Putamen (tissue), 1 donor: Measurements from ENCODE around the gene TK1.

Source experiments
- DNase-seq: peaks from one replicate; pipeline ENCODE4 v3.0.0-alpha.2; 2016; ENCODE audit warnings: low spot score

TK1 gene, protein sequence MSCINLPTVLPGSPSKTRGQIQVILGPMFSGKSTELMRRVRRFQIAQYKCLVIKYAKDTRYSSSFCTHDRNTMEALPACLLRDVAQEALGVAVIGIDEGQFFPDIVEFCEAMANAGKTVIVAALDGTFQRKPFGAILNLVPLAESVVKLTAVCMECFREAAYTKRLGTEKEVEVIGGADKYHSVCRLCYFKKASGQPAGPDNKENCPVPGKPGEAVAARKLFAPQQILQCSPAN

DNA sequence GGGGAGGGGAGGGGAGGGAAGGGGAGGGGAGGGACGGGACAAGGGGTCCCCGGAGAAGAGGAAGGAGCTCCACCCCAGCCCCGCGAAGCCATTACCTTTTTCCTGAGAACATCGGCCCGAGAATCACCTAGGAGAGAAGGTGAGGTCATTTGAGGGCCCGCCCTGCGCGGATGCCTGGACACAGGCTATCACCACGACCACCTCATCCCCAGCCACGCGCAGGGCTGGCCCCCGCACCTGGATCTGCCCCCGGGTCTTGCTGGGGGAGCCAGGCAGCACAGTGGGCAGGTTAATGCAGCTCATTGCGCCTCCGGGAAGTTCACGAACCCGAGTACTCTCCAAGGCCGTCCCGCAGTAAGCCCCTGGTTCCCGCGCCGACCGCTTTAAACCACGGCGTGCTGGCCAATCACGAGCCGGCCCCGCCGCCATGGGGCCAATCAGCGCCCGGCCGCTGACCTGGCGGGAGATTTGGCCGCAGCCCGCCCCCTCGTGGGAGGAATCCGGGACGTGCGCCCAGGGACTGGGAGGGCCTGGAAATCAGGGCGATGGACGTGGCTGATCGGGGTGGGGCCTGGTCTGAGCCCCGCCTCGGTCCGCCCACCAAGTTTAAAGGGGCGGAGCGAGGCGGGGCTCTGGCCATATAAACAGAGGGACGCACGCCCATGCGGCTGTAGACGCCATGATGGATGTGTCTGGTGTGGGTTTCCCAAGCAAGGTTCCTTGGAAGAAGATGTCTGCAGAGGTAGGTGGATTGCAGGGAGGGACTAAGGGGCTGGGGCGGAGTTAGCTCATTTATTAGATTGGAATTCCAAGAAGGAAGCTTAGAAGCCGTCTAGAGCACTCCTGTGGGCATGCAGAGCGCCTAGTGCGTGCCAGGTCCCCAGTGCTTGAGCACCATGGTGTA is at the start of gene TK1, which contains the start of gene AFMID:
TSS of gene TK1 (minus strand) at position 361 of the 904 bp plus-strand sequence. CDS start at position 303, 58 bp downstream.
TSS of gene AFMID (plus strand) at position 671 of the 904 bp plus-strand sequence. CDS start at position 680, 9 bp downstream.
- peak; percentile 96 for DNase-seq

- DNase-seq: no peak
These were observed 49.0 kb upstream of the TK1 start for GRCh38 chr17:78235885-78236284.

GRCh38 chr17:78235022-78235421 is 48.2 kb upstream of the TK1 start:
- DNase-seq: peak; percentile 88

GRCh38 chr17:78234261-78234865 is 47.5 kb upstream of the TK1 start:
- DNase-seq: no peak

DNA sequence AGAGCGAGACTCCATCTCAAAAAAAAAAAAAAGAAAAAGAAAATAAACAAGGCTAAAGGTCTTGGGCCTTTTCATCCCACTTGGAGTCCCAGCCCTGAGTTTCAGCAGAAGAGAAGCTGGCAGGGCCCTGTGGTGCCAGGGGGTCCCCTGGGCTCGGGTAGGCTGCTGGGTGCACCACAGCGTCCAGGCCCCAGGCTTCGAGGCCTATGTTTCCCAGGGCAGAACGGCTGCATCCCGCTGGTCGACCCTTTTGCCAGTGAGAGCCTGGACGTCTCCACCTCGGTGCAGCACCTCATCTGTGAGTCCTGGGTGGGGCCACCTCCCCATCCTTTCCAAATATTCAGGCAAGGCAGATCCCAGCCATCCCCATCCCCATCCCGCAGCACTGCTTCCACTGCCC is 46.8 kb upstream of the TK1 start:
- DNase-seq: no peak

DNA sequence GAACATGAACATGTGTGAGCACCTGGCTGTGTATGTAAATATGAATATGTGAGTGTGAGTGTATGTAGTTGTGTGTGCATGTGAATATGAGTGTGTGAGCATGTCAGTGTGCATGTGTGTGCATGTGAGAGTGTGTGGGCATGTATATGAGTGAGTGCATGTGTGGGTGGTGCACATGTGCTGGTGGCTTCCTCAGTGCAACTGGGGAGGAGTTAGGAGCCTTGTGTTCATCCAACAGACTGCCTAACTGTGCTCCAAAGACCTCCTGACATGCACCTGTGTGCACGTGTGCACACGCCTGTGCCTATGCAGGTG is 46.0 kb upstream of the TK1 start:
- no peak for DNase-seq

GRCh38 chr17:78231991-78232858 is 45.4 kb upstream of the TK1 start:
- DNase-seq: no peak

DNA sequence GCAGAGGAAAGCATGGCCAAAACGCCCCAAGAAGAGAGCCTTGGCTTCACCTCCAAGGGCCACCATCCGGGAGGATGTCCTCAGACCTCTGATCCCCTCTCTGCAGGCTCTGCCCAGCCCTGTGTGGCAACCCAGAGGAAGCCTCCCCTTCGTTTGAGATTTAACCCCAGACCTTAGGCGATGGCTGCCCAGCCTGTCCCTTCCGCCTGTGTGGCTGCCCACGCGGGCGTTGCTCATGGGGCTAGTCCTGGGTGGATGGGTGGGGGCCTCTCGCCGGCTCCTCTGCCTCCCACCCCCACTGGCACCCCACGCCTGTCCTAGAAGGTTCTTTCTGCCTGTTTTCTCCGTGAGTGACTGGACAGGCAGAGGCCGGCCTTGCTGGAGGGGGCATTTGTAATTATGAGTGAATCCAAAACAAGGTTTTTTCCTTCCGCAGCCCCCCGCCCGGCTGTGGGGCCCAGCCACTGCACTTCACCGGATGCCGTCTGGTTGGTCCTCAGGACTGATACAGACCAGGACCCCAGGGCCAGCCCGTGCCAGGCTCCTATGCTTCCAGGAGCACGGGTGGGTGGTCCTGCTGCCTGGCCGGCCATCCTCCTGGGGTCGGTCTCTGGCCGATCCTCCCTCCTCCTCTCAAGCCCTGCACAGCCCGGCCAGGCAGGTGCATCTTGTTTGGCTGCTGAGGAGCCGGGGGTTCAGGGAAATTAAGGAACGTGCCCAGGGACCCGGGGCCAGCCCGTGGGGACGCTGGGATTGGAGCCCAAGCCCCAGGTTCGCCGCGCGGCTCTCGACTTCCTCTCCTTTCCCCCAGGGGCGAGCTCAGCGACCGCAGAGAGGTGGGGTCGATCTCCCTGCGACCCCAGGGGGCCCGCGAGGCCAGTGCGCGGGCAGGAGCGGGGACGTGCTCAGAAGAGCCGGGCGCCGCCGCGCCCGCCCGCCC is 44.4 kb upstream of the TK1 start, which contains the start of gene TMEM235:
TSS of gene TMEM235 (plus strand) at position 636 of the 940 bp plus-strand sequence. CDS start 393 bp downstream, outside the sequence.
- DNase-seq: no peak

GRCh38 chr17:78230252-78230962 is 43.6 kb upstream of the TK1 start:
- no peak for DNase-seq

DNA sequence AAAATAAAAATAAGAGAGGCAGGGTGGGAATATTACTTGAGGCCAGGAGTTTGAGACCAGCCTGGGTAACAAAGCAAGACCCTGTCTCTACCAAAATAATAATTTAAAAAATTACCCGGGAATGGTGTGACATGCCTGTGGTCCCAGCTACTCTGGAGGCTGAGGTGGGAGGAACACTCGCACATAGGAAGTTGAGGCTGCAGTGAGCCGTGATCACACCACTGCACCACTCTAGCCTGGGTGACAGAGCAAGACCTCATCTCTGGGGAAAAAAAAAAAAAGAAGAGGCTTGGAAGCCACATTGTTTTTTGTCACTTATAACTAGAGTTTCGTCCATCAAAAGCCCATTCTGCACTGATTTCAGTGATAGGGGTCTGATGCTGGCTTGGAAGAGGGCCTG is 41.3 kb upstream of the TK1 start:
- DNase-seq: no peak

- DNase-seq: no peak
These were observed 40.6 kb upstream of the TK1 start for GRCh38 chr17:78227455-78227916.

GRCh38 chr17:78226759-78227454 is 40.1 kb upstream of the TK1 start:
- DNase-seq: no peak

- DNase-seq: no peak
These were observed 39.4 kb upstream of the TK1 start for GRCh38 chr17:78226055-78226758.

DNA sequence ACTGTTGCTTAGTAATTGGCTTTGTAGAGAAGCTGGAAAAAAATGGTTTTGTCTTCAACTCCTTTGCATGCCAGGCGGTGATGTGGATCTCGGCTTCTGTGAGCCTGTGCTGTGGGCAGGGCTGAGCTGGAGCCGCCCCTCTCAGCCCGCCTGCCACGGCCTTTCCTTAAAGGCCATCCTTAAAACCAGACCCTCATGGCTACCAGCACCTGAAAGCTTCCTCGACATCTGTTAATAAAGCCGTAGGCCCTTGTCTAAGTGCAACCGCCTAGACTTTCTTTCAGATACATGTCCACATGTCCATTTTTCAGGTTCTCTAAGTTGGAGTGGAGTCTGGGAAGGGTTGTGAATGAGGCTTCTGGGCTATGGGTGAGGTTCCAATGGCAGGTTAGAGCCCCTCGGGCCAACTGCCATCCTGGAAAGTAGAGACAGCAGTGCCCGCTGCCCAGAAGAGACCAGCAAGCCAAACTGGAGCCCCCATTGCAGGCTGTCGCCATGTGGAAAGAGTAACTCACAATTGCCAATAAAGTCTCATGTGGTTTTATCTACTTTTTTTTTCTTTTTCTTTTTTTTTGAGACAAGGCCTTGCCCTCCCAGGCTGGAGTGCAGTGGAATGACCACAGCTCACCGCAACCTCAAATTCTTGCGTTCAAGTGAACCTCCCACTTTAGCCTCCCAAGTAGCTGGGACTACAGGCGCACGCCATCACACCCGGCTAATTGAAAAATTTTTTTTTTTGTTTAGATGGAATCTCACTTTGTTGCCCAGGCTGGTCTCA is 38.4 kb upstream of the TK1 start:
- DNase-seq: no peak

DNA sequence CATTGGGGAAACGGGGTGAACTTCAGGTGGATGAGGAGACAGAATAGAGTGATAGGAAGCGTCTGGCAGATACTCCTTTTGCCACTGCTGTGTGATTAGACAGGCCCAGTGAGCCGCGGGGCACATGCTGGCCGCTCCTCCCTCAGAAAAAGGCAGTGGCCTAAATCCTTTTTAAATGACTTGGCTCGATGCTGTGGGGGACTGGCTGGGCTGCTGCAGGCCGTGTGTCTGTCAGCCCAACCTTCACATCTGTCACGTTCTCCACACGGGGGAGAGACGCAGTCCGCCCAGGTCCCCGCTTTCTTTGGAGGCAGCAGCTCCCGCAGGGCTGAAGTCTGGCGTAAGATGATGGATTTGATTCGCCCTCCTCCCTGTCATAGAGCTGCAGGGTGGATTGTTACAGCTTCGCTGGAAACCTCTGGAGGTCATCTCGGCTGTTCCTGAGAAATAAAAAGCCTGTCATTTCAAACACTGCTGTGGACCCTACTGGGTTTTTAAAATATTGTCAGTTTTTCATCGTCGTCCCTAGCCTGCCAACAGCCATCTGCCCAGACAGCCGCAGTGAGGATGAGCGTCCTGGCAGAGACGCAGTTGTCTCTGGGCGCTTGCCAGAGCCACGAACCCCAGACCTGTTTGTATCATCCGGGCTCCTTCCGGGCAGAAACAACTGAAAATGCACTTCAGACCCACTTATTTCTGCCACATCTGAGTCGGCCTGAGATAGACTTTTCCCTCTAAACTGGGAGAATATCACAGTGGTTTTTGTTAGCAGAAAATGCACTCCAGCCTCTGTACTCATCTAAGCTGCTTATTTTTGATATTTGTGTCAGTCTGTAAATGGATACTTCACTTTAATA is 37.6 kb upstream of the TK1 start:
- DNase-seq: no peak

DNA sequence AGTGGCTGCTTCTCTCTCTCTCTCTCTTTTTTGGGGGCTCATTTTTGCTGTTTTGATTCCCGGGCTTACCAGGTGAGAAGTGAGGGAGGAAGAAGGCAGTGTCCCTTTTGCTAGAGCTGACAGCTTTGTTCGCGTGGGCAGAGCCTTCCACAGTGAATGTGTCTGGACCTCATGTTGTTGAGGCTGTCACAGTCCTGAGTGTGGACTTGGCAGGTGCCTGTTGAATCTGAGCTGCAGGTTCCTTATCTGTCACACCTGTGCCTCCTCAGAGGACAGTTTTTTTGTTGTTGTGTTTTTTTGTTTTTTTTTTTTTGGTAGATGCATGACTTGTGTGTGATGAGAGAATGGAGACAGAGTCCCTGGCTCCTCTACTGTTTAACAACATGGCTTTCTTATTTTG is 36.9 kb upstream of the TK1 start:
- DNase-seq: no peak

DNA sequence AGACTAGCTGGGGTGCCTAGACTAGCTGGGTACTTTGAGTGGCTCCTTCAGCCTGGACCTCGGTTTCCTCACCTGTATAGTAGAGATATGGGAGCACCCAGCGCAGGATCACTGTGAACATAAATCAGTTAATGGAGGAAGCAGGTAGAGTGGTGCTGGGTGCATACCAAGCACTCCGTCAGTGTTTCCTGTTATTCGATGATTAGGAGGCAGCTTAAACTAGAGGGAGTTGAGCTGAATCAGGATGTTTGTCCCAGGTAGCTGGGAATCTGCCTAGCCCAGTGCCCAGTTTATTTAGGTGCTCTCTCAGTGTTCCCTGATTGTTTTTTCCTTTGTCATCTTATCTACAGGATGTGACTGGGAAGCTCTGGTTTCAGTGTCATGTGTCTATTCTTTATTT is 36.2 kb upstream of the TK1 start:
- DNase-seq: no peak
